Measurements from ENCODE around the gene POSTN.

The POSTN gene

GRCh38 chr13:37515226-37515625 is 83.3 kb downstream of the POSTN start:
- no peak overlapping the region for H2BK5ac ChIP-seq (ENCODE audit: low read depth, low read length, poor library complexity, severe bottlenecking)
- H3K9me3 ChIP-seq (ENCODE audit: control insufficient read depth, low read length): no peaks in the 10 kb centered on the region
- no peak overlapping the region for H2BK15ac ChIP-seq (ENCODE audit: low read depth, poor library complexity, severe bottlenecking)
- no peak overlapping the region for H2AK5ac ChIP-seq (ENCODE audit: low read length, severe bottlenecking)
- DNase-seq: no peak
- no peak overlapping the region for H2BK12ac ChIP-seq (ENCODE audit: low read length in 2 of 2)
- no peak overlapping the region for H4K91ac ChIP-seq (ENCODE audit: low read length)
- no peak overlapping the region for H3K23ac ChIP-seq (ENCODE audit: low read length in 2 of 2)
- no peak overlapping the region for H3K4me2 ChIP-seq (ENCODE audit: low read length, poor library complexity, severe bottlenecking)
- H2AFZ ChIP-seq (ENCODE audit: low read depth, low read length): no peak overlapping the region
- H4K8ac ChIP-seq (ENCODE audit: low read length): no peak overlapping the region
- no peak overlapping the region for H3K18ac ChIP-seq (ENCODE audit: low read depth in 1 of 2, low read length in 2 of 2)
- no peaks in the 10 kb centered on the region for H3K79me1 ChIP-seq (replicated peaks; ENCODE audit: low read length, poor library complexity, severe bottlenecking)
- H3K36me3 ChIP-seq (ENCODE audit: control insufficient read depth in 1 of 2, insufficient read depth in 2 of 2, low read depth in 1 of 2, low read length in 2 of 2): no peaks in the 10 kb centered on the region
- H3K4me3 ChIP-seq (ENCODE audit: insufficient read depth in 1 of 2, low read depth in 1 of 2, low read length in 2 of 2): no peak overlapping the region
- 100% methylated on average over 1 of the region's 1 CpG for WGBS
- H3K4me1 ChIP-seq (ENCODE audit: control insufficient read depth, insufficient read depth, low read depth, low read length): no peaks in the 10 kb centered on the region
- H3K9ac ChIP-seq (ENCODE audit: low read length): no peak overlapping the region
- H2BK120ac ChIP-seq (ENCODE audit: low read depth, low read length): no peak overlapping the region
- no peak overlapping the region for H3K14ac ChIP-seq (ENCODE audit: low read length in 2 of 2)
- H3K27ac ChIP-seq (ENCODE audit: low read length, poor library complexity, severe bottlenecking): no peak overlapping the region
- no peak overlapping the region for H3K4ac ChIP-seq (ENCODE audit: low read depth in 1 of 2, low read length in 2 of 2)
- no peaks in the 10 kb centered on the region for H3K27me3 ChIP-seq (ENCODE audit: control insufficient read depth in 1 of 2, insufficient read depth in 1 of 2, low read length in 2 of 2)

Data from mesenchymal stem cell (in vitro differentiated cells and primary cell).